SK-N-SH (cell line): ENCODE data around the gene MYH15. TPM values are rescaled to one million over a fixed set of nuclear protein-coding genes. Genes with fewer than 3 reads are reported as not detected.

Experiments used
- CTCF ChIA-PET: fragments of 300-600, 350-600 bp; formaldehyde crosslinking; extraction: SDS; loops from one replicate; lab custom pipeline; 2021; lab: Yijun Ruan, JAX
- POLR2A ChIA-PET: fragments of 350-600 bp; sonication (Branson Sonifier 250); formaldehyde crosslinking; extraction: SDS; loops from one replicate; lab custom pipeline; 2020; ENCODE audit warnings: antibody characterized with exemption, inconsistent platforms; lab: Yijun Ruan, JAX
- DNase-seq: peaks from one replicate; pipeline ENCODE4 v3.0.0; 2012
- H2AFZ ChIP-seq: fragments of 200-600 bp; sonication (generic); 2 replicates; pipeline ENCODE4 v1.8.1; 2016; ENCODE audit warnings: antibody characterized with exemption, mild to moderate bottlenecking, low read depth
- H3F3A ChIP-seq: fragments of 200-600 bp; sonication (generic); replicated peaks from 2 replicates; pipeline ENCODE3; 2016; ENCODE audit warnings: antibody characterized with exemption, mild to moderate bottlenecking; ENCODE audit not compliant: insufficient read depth
- H3K27ac ChIP-seq, 2 experiments: fragments of 200-500 bp in 1 of 2; fragments of 200-600 bp in 1 of 2; sonication (Bioruptor generic) in 1 of 2; sonication (generic), shearing (Covaris generic) in 1 of 2; 2 replicates each; pipeline versions ENCODE4 v1.5.1 to v1.6.1; 2014 to 2016; ENCODE audit warnings: low read depth in 2 of 2, inconsistent platforms in 1 of 2, low read length in 1 of 2, mild to moderate bottlenecking in 1 of 2, mixed read lengths in 1 of 2
- H3K27me3 ChIP-seq: fragments of 200-600 bp; sonication (generic), shearing (Covaris generic); 2 replicates; pipeline ENCODE4 v1.6.1; 2016; ENCODE audit warnings: mixed run types; ENCODE audit not compliant: insufficient read depth
- H3K36me3 ChIP-seq, 2 experiments: fragments of 200-500 bp in 1 of 2; fragments of 200-600 bp in 1 of 2; sonication (Bioruptor generic) in 1 of 2; sonication (generic) in 1 of 2; replicated peaks in 1 of 2; 2 replicates each; pipeline versions ENCODE3 to v1.5.1; 2014 to 2016; ENCODE audit warnings: low read length in 1 of 2, mild to moderate bottlenecking in 1 of 2; ENCODE audit not compliant: insufficient read depth in 2 of 2, control insufficient read depth in 1 of 2
- H3K4me1 ChIP-seq, 2 experiments: fragments of 200-500 bp in 1 of 2; fragments of 200-600 bp in 1 of 2; sonication (Bioruptor generic) in 1 of 2; sonication (generic), shearing (Covaris generic) in 1 of 2; 2 replicates each; pipeline versions ENCODE4 v1.5.1 to v1.6.1; 2014 to 2016; ENCODE audit warnings: low read depth in 1 of 2, low read length in 1 of 2, mixed run types in 1 of 2; ENCODE audit not compliant: insufficient read depth in 2 of 2, control insufficient read depth in 1 of 2
- H3K4me2 ChIP-seq: fragments of 200-600 bp; sonication (generic), shearing (Covaris generic); 2 replicates; pipeline ENCODE4 v1.6.1; 2017; ENCODE audit warnings: mixed run types
- H3K4me3 ChIP-seq, 2 experiments: fragments of 200-500 bp in 1 of 2; fragments of 200-600 bp in 1 of 2; sonication (Bioruptor generic) in 1 of 2; sonication (generic), shearing (Covaris generic) in 1 of 2; 2 replicates each; pipeline versions ENCODE4 v1.5.1 to v1.8.1; 2014 to 2016; ENCODE audit warnings: low read depth in 2 of 2, inconsistent platforms in 1 of 2, low read length in 1 of 2, mild to moderate bottlenecking in 1 of 2, mixed read lengths in 1 of 2, moderate library complexity in 1 of 2
- H3K79me2 ChIP-seq: fragments of 200-600 bp; sonication (generic); 2 replicates; pipeline ENCODE4 v1.8.1; 2017; ENCODE audit warnings: mild to moderate bottlenecking; ENCODE audit not compliant: insufficient read depth
- H3K9ac ChIP-seq: fragments of 200-600 bp; sonication (generic); 2 replicates; pipeline ENCODE4 v1.6.1; 2017; ENCODE audit warnings: mixed run types
- H3K9me2 ChIP-seq: fragments of 200-600 bp; sonication (generic); 2 replicates; pipeline ENCODE4 v1.6.1; 2017; ENCODE audit warnings: mixed run types
- H3K9me3 ChIP-seq: fragments of 200-600 bp; sonication (generic); 2 replicates; pipeline ENCODE4 v1.6.1; 2017; ENCODE audit warnings: mixed run types, mild to moderate bottlenecking, moderate library complexity
- H4K20me1 ChIP-seq: fragments of 200-600 bp; sonication (generic); 2 replicates; pipeline ENCODE4 v1.6.1; 2017; ENCODE audit warnings: mild to moderate bottlenecking, mixed run types; ENCODE audit not compliant: insufficient read depth
- ELF1 ChIP-seq: IDR thresholded peaks from 2 replicates; pipeline ENCODE4 v1.4.0; 2012
- EP300 ChIP-seq, 2 experiments: IDR thresholded peaks; 2 replicates each; pipeline versions ENCODE4 v1.4.0 to v1.6.1; 2012; ENCODE audit warnings: borderline replicate concordance in 1 of 2, low read depth in 1 of 2, low read length in 1 of 2
- EZH2phosphoT487 ChIP-seq: fragments of 200-600 bp; sonication (generic); IDR thresholded peaks from 2 replicates; pipeline ENCODE4 v1.6.1; 2017; ENCODE audit warnings: low read depth, mixed run types, mild to moderate bottlenecking, antibody characterized with exemption, moderate library complexity, borderline replicate concordance
- FOXJ3 ChIP-seq: sonication (generic); formaldehyde crosslinking; IDR thresholded peaks from 2 replicates; pipeline ENCODE4 v1.5.1; 2020; ENCODE audit warnings: mild to moderate bottlenecking, missing genetic modification reagents
- JUND ChIP-seq: IDR thresholded peaks from 2 replicates; pipeline ENCODE4 v1.4.0; 2012
- MXI1 ChIP-seq: IDR thresholded peaks from 2 replicates; pipeline ENCODE4 v1.6.1; 2012; ENCODE audit warnings: mild to moderate bottlenecking, low read depth, low read length, improper control_type of control experiment
- NFIC ChIP-seq: IDR thresholded peaks from 2 replicates; pipeline ENCODE4 v1.4.0; 2012; ENCODE audit warnings: borderline replicate concordance
- NRF1 ChIP-seq: IDR thresholded peaks from 2 replicates; pipeline ENCODE4 v1.6.1; 2012; ENCODE audit warnings: low read depth, mild to moderate bottlenecking, low read length
- RAD21 ChIP-seq: IDR thresholded peaks from 2 replicates; pipeline ENCODE4 v1.6.1; 2012; ENCODE audit warnings: mild to moderate bottlenecking, low read length
- RCOR1 ChIP-seq: fragments of 150-350 bp; IDR thresholded peaks from 2 replicates; pipeline ENCODE4 v1.6.1; 2017; ENCODE audit warnings: antibody characterized with exemption, low read length
- REST ChIP-seq: IDR thresholded peaks from 2 replicates; pipeline ENCODE4 v1.6.1; 2012; ENCODE audit warnings: mild to moderate bottlenecking, low read depth, low read length, moderate library complexity
- RFX5 ChIP-seq: IDR thresholded peaks from 2 replicates; pipeline ENCODE4 v1.6.1; 2012; ENCODE audit warnings: mild to moderate bottlenecking, improper control_type of control experiment, low read length
- SMC3 ChIP-seq: IDR thresholded peaks from 2 replicates; pipeline ENCODE4 v1.6.1; 2012; ENCODE audit warnings: low read depth, low read length, improper control_type of control experiment
- TAF1 ChIP-seq: IDR thresholded peaks from 2 replicates; pipeline ENCODE4 v1.6.1; 2012; ENCODE audit warnings: low read depth, mild to moderate bottlenecking, low read length, moderate library complexity, borderline replicate concordance
- TCF12 ChIP-seq: IDR thresholded peaks from 2 replicates; pipeline ENCODE4 v1.4.0; 2012
- TEAD4 ChIP-seq: IDR thresholded peaks from 2 replicates; pipeline ENCODE4 v1.4.0; 2012; ENCODE audit warnings: mild to moderate bottlenecking, borderline replicate concordance; ENCODE audit not compliant: insufficient read depth
- USF1 ChIP-seq: IDR thresholded peaks from 2 replicates; pipeline ENCODE4 v1.4.0; 2012; ENCODE audit warnings: low read depth, borderline replicate concordance
- YY1 ChIP-seq: IDR thresholded peaks from 2 replicates; pipeline ENCODE4 v1.4.0; 2012; ENCODE audit warnings: low read depth, mild to moderate bottlenecking
- WGBS: methylation state at CpG from one replicate; pipeline ENCODE4 v1.1.6; 2017; ENCODE audit warnings: low lambda C conversion rate; 5-methylcytosine and 5-hydroxymethylcytosine counted together
- polyA plus RNA-seq, 3 experiments: library from polyadenylated mRNA; depleted of rRNA; stranded (reverse); fragments of >200 nt; gene quantifications; 2 replicates each; pipeline ENCODE4 v1.2.3, GENCODE V29; 2012
- TF ChIP-seq, protein P1 (sequence below): fragments of 200-600 bp; sonication (generic); IDR thresholded peaks from 2 replicates; pipeline ENCODE4 v1.6.1; 2017; ENCODE audit warnings: antibody characterized with exemption, mild to moderate bottlenecking, moderate library complexity

MYH15 gene
- polyA plus RNA-seq, 1 of the 3 experiments (the other 2 are of a cell fraction), result 2.1 TPM

DNA sequence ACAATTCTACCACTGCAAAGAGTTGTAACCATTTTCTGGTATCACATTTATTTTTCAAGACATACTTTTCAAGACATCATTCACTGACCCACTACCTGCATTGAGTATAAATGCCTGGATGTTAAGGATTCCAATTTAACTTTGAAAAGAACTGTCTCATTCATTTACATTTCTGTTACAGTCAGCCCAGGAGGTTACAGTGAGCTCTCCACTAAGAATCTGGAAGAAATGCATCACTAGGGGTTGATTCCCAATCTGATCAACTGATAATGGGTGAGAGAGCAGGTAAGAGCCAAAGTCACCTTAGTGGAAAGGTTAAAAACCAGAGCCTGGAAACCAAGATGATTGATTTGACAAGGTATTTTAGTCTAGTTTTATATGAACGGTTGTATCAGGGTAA, 133.0 kb downstream of the MYH15 start:
- no peak for DNase-seq
- no peaks in the 10 kb centered on the region for H3K9me3 ChIP-seq
- H2AFZ ChIP-seq, result no peak overlapping the region
- no peak overlapping the region for H3K9ac ChIP-seq
- H3K27me3 ChIP-seq, result no peaks in the 10 kb centered on the region
- WGBS, result 57% methylated on average over 1 of the region's 1 CpG
- H3K27ac ChIP-seq, result no peak overlapping the region
- H3K4me2 ChIP-seq, result no peak overlapping the region
- H3K4me1 ChIP-seq, result peaks cover 0 to 15% of the 10 kb centered on the region in 2 experiments; a peak in 2 of 4 replicates
- CTCF ChIA-PET, result no interaction called here
- H3K4me3 ChIP-seq, result no peak overlapping the region
- no peaks in the 10 kb centered on the region for H3K79me2 ChIP-seq
- TF ChIP-seq NRF1 (no peak), REST (no peak), TAF1 (no peak), RCOR1 (no peak), USF1 (no peak), FOXJ3 (CRISPR knock-in tag) (no peak), JUND (no peak), YY1 (no peak), SMC3 (no peak), TEAD4 (no peak), RAD21 (no peak), NFIC (no peak), TCF12 (no peak), EZH2phosphoT487 (no peak), RFX5 (no peak), EP300 (IDR thresholded peaks at IDR 0.05; ENCODE audit: borderline replicate concordance in 1 of 2, low read depth in 1 of 2, low read length in 1 of 2) (no peak), MXI1 (no peak), ELF1 (no peak)
- TF ChIP-seq, protein P1, sequence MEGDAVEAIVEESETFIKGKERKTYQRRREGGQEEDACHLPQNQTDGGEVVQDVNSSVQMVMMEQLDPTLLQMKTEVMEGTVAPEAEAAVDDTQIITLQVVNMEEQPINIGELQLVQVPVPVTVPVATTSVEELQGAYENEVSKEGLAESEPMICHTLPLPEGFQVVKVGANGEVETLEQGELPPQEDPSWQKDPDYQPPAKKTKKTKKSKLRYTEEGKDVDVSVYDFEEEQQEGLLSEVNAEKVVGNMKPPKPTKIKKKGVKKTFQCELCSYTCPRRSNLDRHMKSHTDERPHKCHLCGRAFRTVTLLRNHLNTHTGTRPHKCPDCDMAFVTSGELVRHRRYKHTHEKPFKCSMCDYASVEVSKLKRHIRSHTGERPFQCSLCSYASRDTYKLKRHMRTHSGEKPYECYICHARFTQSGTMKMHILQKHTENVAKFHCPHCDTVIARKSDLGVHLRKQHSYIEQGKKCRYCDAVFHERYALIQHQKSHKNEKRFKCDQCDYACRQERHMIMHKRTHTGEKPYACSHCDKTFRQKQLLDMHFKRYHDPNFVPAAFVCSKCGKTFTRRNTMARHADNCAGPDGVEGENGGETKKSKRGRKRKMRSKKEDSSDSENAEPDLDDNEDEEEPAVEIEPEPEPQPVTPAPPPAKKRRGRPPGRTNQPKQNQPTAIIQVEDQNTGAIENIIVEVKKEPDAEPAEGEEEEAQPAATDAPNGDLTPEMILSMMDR, result no peak
- H3K36me3 ChIP-seq, result no peaks in the 10 kb centered on the region
- H4K20me1 ChIP-seq, result no peaks in the 10 kb centered on the region
- no peaks in the 10 kb centered on the region for H3F3A ChIP-seq
- POLR2A ChIA-PET, result no interaction called here
- H3K9me2 ChIP-seq, result no peaks in the 10 kb centered on the region
